HFF-Myc (cell line): ENCODE measurements around the gene RNF157.

Experiments used
- DNase-seq: peaks from one replicate; pipeline ENCODE4 v3.0.0-alpha.2; 2011; ENCODE audit warnings: low read depth; ENCODE audit errors: extremely low read depth
- H3K4me3 ChIP-seq: replicated peaks from 2 replicates; pipeline ENCODE4 v1.5.1; 2011; ENCODE audit warnings: low read depth, mild to moderate bottlenecking, control low read depth, low read length
- TF ChIP-seq, protein P1 (sequence below): IDR thresholded peaks from 2 replicates; pipeline ENCODE4 v1.5.1; 2012; ENCODE audit warnings: mild to moderate bottlenecking, low read depth, low read length, control low read depth; ENCODE audit errors: missing control alignments

RNF157 gene

DNA sequence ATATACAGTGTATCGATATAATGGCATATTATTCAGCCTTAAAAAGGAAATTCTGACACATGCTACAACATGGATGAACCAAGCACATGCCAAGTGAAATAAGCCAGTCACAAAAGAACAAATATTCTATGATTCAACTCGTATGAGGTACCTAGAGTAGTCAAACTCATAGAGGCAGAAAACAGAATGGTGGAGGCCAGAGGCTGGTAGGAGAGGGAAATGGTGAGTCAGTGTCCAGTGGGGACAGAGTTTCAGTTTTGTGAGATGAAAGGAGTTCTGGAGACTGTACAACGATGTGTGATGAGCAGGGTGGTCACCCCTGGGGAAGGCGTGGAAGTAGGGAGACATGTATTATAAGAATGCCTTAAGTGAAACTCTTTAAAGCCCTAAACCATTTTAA is 39.9 kb downstream of the RNF157 start:
- TF ChIP-seq, protein P1, sequence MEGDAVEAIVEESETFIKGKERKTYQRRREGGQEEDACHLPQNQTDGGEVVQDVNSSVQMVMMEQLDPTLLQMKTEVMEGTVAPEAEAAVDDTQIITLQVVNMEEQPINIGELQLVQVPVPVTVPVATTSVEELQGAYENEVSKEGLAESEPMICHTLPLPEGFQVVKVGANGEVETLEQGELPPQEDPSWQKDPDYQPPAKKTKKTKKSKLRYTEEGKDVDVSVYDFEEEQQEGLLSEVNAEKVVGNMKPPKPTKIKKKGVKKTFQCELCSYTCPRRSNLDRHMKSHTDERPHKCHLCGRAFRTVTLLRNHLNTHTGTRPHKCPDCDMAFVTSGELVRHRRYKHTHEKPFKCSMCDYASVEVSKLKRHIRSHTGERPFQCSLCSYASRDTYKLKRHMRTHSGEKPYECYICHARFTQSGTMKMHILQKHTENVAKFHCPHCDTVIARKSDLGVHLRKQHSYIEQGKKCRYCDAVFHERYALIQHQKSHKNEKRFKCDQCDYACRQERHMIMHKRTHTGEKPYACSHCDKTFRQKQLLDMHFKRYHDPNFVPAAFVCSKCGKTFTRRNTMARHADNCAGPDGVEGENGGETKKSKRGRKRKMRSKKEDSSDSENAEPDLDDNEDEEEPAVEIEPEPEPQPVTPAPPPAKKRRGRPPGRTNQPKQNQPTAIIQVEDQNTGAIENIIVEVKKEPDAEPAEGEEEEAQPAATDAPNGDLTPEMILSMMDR = no peak
- no peak for DNase-seq
- no peak overlapping the region for H3K4me3 ChIP-seq

DNA sequence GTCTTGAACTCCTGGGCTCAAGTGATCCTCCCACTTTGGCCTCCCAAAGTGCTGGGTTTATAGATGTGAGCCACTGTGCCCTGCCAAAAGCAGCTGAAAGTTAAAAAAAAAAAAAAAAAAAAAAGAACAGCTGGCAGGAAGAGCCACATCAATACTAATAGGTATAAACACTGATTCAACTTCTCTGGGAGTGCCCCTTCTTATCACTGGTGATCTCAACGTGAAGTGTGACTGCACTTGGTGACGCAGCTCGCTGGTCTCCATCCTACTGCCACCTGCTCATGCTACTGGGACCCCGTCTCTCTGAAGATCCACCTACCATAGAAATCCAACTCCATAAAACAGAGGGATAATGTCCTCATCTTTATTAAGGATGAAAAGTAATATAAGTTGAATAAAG is 40.8 kb downstream of the RNF157 start:
- no peak overlapping the region for H3K4me3 ChIP-seq
- no peak for DNase-seq
- TF ChIP-seq, protein P1 = no peak

DNA sequence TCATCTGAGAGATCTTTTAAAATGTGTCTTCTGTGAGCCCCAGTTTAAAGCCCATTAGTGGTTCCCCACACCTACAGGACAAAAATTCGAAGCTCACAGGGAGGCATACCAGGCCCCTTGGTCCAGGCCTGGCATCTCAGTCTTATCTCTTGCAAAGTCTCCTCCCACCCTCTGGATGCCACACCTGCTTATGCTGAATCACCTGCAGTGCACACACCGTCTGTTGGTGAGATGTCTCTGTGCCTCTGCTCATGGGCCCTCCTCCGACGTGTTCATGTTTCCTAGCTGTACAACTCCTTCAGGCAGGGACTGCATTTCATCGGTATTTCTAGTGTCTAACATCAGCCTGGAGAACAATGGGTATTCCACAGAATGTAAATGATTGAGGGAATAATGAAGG is 41.6 kb downstream of the RNF157 start:
- no peak for DNase-seq
- no peak overlapping the region for H3K4me3 ChIP-seq
- TF ChIP-seq, protein P1 = no peak

DNA sequence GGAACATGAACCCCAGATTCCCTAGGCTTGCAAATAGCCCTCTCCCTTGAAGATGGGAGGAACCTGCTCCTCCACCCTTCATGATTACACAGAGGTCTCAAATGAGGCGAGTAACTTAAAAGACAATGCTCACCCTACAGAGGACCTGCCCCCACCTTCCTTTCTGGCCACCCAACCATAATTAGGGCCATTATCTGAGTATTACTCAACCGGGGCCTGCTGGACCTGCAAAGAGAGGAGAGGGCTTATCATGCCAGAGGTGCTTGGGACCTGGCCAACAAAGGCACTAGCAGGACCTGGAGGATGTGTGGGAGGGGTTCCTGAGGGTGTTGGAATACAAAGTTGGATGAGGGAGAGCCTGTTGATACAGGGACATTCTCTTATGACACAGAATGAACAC is 42.4 kb downstream of the RNF157 start:
- TF ChIP-seq, protein P1 = no peak
- no peak for DNase-seq
- no peak overlapping the region for H3K4me3 ChIP-seq

DNA sequence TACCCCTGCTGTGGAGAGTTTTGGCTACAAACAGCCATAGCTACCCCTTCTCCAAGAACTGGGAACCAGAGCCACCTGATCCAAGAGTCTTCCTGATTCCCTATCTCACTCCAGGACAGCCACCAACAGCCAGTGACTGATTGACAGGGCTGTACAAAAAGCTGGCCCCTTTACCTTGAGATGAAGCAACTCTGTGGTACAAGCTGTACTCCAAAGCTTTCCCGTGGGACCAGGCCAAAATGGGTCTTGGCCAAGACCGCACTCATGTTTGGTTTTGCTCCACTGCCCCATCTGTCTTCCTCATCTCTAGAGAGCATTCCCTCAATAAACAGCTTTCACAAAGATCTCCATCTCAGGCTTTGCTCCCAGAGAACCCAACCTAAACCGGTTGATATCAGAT is 43.6 kb downstream of the RNF157 start:
- no peak overlapping the region for H3K4me3 ChIP-seq
- TF ChIP-seq, protein P1 = no peak
- no peak for DNase-seq

DNA sequence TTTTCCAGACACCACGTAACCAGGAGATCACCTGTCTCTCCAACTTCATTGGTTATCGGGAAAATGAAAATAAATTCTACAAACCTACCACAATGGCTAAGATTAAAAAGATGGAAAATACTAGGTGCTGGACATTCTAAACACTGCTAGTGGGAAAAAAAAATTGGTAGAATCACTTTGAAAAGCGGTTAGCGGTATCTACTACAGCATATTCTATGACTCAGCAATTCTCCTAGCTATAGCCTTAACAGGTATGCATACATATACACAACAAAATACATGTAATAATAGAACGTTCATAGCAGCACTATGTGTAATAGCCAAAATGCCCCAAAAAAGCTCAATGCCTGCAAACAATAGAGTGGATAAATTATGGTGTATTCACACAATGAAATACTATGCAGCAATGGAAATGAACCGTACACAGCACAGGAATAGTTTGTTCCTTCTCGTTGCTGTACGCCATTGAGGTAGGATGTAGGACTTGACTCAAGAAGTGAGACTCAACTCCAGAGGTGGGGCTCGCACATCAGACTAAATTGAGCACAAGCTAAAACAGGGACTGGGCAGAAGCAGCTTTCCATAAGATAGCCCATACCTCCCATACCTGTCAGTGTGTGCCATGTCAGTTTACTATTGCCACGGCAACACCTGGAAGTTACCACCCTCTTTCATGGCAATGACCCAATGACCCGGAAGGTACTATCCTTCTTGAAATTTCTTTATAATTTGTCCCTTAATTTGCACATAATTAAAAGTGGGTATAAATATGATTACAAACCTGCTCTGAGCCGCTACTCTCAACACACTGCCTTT is 44.8 kb downstream of the RNF157 start:
- no peak overlapping the region for H3K4me3 ChIP-seq
- DNase-seq = no peak
- TF ChIP-seq, protein P1 = no peak

DNA sequence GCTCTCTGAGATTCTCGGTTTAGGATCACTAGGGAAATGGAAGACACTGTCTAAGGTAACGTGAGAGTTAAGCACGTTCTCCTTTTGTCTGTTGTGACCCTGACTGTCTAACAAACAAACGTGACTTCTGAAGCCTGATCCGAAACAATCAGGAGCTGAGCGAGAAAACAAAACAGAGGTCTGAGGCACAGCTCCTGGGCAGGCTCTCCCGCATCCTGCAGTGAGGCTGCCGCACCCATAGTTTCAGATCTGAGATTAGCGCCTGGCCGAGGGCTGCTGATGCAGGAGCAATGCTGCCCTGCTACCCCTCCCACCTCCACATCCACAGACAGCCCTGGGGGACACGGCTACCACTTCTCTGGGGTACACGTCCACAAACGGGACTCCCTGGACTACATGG is 46.7 kb downstream of the RNF157 start:
- TF ChIP-seq, protein P1 = no peak
- DNase-seq = no peak
- no peak overlapping the region for H3K4me3 ChIP-seq
